ENCODE results near the gene SNCA.

DNA sequence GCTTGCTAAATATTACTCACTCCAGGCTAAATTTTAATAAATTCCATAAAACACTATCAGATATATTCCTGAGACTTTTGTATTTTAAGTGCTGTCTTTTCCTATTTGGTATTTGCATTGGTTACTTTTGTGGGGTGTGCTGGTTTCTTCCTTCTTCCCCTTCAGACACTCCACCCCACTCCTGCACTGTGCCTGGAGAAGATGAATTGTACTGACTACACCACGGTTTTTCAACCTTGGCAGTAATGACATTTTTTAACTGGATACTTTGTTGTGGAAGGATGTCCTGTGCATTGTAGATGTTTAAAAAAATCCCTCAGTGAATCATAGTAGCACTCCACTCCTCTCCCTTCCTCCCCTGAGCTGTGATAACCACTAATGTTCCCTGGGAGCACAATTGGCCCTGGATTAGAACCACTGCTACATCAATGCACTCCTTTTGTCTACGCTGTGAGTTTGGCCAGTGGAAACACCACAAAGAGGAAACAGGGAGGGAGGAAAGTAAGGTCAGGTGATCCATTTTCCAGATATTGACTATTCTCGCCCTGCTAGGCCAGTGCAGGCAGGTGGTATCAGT lies 36.3 kb downstream of the SNCA start:
- TF ChIP-seq, protein P1, sequence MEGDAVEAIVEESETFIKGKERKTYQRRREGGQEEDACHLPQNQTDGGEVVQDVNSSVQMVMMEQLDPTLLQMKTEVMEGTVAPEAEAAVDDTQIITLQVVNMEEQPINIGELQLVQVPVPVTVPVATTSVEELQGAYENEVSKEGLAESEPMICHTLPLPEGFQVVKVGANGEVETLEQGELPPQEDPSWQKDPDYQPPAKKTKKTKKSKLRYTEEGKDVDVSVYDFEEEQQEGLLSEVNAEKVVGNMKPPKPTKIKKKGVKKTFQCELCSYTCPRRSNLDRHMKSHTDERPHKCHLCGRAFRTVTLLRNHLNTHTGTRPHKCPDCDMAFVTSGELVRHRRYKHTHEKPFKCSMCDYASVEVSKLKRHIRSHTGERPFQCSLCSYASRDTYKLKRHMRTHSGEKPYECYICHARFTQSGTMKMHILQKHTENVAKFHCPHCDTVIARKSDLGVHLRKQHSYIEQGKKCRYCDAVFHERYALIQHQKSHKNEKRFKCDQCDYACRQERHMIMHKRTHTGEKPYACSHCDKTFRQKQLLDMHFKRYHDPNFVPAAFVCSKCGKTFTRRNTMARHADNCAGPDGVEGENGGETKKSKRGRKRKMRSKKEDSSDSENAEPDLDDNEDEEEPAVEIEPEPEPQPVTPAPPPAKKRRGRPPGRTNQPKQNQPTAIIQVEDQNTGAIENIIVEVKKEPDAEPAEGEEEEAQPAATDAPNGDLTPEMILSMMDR (IDR thresholded peaks at IDR 0.05): no peak
- no peak for TF ChIP-seq POLR2A (IDR thresholded peaks at IDR 0.05)

Data from esophagus squamous epithelium (tissue), 4 donors.